Measurements from ENCODE around the gene SURF1.

SURF1 gene

DNA sequence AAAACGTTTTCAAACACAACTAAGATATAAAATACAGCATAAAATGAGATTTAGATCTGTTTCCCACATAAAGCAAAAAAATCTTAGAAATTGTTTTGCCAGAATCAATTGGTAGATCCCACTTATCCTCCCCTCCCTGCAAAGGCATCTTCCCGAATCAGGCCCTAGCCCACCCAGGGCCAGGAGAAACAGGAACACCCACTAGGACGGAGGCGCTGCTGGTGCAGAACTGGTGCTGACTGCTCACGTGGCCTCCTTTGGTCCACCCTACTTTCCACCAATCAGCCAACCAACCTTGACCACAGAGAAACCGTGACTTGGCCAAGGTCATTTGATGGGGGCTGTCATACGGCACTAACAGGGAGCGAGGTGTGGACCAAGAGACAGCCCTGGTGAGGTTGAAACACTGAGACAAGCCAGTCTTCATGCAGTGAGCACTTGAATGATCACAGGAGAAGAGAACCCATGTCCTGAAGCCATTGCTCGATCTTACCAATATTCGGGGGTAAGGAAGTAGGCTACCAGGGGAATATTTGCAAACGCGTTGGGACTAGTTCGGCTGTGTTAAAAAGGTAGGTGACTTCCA lies 5.3 kb upstream of the SURF1 start:
- TF ChIP-seq GATA1 (IDR thresholded peaks at IDR 0.05; ENCODE audit: low read depth, low read length) (no peak), POLR2A (IDR thresholded peaks at IDR 0.05; ENCODE audit: low read length) (no peak)
- DNase-seq, result no peak

DNA sequence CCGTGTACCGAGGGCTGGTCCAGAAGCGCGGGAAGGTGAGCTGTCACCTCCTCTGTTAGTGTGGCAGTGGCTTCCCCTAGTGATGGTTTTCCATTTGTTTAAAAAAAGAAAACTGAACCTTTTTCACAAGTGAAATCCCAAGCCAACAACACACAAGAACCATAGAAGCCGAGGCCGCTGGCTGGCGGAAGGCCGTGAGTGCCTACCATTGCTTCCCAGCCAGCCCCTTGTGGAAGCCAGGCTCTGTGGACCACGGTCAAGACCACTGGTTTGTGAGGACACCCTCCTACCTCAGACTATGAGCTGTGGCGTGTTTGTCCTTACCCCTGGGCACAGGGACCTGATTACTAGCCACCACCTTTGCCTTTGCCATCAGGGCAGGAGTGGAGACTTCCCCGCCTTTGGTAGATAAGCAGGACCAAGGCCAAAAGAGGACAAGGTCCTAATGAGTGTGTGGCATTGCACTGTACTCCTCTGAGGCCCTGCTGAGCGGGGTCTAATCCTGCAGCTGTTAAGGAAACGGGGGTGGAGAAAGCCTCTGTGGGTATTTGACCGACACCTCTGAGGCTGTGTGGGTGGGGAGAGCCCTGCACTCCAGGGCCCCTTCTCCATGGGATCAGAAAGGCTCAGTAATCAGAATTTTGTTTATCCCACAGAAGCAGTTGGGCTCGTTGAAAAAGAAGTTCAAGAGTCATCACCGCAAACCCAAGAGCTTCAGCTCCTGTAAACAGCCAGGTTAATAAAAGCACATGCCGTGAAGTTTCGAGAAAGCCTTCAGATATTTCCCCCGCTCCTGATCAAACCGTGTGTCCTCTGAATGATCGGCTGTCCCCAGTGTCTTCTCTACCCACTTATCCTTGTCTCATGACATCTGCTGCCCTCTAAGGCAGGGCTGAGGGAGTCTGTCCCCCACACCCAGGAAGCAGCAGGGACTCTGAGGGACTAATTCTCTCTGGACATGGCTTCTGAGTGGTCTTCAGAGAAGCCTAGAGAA lies 4.4 kb upstream of the SURF1 start:
- TF ChIP-seq GATA1 (IDR thresholded peaks at IDR 0.05; ENCODE audit: low read depth, low read length) (no peak), POLR2A (IDR thresholded peaks at IDR 0.05; ENCODE audit: low read length) (no peak)
- DNase-seq, result peak; percentile 32 to 42

DNA sequence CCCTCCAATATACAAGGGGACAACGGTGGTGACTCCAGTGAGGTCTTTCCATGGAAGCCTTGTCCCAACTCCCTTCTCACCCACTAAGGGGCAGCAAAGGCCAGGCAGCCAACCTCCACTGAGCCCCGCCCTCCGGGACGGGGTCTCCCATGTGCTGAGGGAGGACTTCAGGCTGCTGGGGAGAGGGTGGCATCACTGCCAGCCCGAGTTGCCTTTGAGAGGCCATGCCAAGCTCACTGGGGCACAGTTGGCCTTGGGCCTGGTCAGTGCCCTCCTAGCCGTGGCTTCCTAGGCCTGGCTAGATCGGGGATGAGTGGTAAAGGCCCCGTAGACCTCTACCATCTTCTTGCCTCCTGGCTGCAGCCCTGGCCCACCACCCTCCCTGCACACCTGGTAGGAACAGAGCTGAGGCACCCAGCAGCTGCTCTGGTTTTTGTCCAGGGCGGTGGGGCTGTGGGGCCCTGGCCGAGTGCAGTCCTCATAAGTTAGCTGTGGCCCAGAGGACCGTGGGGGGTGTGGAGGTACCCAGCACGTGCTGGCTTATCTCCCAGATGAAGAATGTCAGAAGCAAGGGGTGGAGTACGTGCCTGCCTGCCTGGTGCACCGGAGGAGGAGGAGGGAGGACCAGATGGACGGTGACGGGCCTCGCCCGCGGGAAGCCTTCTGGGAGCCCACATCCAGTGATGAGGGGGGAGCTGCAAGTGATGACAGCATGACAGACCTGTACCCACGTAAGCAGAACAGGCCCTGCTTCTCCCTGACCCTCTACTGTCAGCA lies 3.3 kb upstream of the SURF1 start:
- DNase-seq, result peak; percentile 65 to 82
- TF ChIP-seq GATA1 (IDR thresholded peaks at IDR 0.05; ENCODE audit: low read depth, low read length), result no peak
- TF ChIP-seq POLR2A (IDR thresholded peaks at IDR 0.05; ENCODE audit: low read length), result no peak

DNA sequence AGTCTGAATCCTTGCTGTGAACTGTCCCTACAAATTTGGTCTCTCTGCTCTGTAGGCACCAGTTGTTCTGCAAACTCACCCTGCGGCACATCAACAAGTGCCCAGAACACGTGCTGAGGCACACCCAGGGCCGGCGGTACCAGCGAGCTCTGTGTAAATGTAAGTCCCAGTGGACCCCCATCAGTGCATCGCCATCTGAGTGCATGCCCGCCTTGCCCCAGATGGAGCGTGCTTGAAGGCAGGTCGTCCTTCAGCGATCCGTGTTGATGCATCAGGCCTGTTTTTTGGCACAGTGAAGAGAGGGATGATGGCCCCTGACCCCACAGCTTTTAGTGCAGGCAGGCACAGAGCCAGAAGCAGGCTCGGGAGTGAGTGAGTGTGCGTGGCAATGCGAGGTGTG lies 1.4 kb upstream of the SURF1 start:
- TF ChIP-seq POLR2A (IDR thresholded peaks at IDR 0.05; ENCODE audit: low read length) (no peak), GATA1 (IDR thresholded peaks at IDR 0.05; ENCODE audit: low read depth, low read length) (no peak)
- DNase-seq, result no peak

DNA sequence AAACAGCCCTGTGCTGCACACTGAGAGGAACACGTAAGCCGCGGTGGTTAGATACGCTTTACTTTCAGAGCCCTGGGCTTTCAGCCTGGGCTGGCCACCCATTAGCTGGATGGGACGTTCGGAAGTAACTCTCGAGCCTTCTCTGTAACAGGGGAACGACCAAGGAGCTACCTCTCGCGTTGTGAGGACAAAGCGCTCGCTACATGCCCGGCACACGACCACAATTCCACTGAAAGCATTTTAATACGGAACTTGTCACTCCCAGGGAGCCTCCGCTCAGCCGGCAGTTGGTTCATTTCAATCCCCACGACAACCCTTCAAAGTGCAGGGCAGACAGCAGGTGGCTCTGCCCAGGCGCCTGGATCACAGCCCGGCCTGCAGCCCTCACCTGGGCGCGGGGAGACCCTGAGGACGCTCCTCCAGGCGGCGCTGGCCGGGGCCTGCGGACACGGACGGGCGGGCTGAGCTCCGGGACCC lies 368 bp downstream of the SURF1 start:
- no peak for TF ChIP-seq GATA1 (IDR thresholded peaks at IDR 0.05; ENCODE audit: low read depth, low read length)
- TF ChIP-seq POLR2A (IDR thresholded peaks at IDR 0.05; ENCODE audit: low read length), result no peak

DNA sequence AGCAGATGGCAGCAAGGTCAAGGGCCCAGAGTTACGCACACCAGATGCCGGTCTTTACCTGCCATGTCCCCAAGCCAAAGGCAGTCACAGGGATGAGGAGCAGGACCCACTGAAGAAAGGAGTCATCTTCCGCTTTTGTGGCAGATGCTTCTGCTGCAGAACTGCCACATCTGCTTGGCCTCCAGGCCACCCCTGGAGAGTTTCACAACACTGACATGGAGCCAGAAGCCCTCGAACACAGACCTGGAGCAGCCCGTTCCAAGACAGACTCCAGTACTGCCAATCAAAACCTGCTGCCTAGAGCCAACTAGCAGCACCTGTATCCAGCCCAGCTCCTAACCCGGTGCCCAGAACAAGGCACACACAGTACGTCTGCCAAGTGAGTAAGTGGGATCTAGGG lies 1.5 kb downstream of the SURF1 start:
- TF ChIP-seq POLR2A (IDR thresholded peaks at IDR 0.05; ENCODE audit: low read length) (no peak), GATA1 (IDR thresholded peaks at IDR 0.05; ENCODE audit: low read depth, low read length) (no peak)
- DNase-seq, result no peak

More for the DNA sequence above, 368 bp downstream of the SURF1 start:
- peak; percentile 49 to 63 for DNase-seq

DNA sequence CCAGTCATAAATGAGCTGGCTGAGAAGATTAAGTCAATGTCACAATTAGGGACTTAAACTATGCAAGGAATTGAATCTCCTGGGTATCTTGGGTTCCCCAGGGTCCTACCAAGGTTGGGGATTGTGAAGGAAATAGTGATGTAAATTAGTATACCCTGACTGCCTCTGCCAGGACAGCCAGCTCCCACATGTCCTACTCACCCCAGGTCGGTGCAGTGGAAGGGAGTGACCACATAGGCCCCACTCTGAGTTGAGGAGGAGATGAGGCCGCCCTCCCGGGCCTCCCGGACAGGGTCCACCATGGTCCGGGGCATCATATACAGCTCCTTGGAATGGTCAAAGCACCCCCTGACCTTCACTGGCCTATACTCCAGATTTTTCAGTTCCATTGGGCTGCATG lies 2.7 kb downstream of the SURF1 start:
- no peak for DNase-seq
- no peak for TF ChIP-seq GATA1 (IDR thresholded peaks at IDR 0.05; ENCODE audit: low read depth, low read length)
- no peak for TF ChIP-seq POLR2A (IDR thresholded peaks at IDR 0.05; ENCODE audit: low read length)

DNA sequence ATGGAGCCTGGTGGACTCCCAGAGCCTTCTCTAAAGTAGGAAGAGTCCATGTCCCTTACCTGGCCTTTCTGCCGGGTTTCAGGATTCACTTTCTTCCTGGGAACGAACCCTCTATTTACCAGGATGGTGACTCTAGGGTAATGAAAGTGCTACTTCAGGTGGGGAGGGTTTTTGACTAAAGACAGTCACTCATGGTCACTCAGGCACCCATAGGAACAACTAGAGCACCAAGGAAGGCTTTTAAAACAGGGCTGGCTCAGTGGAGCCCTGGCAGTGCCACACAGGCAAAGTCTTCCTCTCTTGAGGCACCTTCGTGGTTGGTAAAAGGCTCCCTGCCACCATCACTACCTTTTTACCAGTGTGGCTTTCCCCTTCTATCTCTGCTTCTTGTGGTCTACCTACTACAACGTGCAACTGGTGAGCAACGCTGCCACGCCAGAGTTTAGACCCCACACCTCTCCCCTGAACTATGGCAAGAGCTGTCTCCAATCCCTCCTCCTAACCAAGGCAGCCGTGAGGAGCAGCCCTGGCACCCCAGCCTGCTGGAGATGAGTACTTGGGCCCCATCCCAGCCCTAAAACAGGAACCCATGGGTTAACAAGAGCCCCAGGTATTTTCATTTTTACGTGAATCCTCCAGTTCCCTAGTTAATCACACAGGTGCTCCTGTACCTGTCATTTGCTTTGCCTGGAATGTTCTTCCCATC lies 3.5 kb downstream of the SURF1 start:
- TF ChIP-seq GATA1 (IDR thresholded peaks at IDR 0.05; ENCODE audit: low read depth, low read length) (no peak), POLR2A (IDR thresholded peaks at IDR 0.05; ENCODE audit: low read length) (no peak)
- DNase-seq, result no peak

DNA sequence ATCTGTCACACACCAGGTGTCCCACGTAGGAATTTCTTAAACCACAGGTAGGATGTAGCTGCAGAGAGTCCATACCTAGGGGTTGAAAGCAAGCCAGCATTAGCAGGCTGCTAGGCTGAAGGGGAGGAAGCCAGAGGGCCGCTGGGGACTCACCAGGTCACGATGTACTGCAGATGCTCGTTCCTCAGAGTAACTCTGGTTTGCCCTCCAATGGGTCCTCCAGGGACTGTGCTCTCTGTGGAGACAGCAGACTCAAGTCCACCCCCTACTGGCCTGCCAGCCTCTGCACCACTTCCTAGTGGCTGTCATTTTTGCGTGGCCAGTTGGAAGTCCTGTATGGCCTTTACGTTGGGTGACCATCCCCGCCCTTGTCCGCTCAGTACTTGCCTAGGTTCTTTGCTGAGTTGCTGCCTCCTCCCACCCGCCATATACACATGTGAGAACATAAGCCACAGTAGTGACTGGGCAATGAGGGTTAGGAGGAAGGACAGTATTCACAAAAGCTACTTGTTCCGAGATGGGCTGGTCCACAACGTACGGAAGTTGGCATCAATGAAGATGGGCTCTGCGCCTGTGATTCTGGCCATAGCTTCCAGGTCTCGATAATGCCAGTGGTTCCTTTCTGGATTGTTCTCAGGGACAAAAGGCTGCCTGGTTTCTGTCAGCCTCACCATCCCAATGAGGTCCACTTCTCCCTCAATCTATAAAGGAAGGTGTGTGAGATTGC lies 4.2 kb downstream of the SURF1 start:
- TF ChIP-seq POLR2A (IDR thresholded peaks at IDR 0.05; ENCODE audit: low read length) (peak; percentile 36), GATA1 (IDR thresholded peaks at IDR 0.05; ENCODE audit: low read depth, low read length) (no peak)
- DNase-seq, result peak; percentile 61 to 80

DNA sequence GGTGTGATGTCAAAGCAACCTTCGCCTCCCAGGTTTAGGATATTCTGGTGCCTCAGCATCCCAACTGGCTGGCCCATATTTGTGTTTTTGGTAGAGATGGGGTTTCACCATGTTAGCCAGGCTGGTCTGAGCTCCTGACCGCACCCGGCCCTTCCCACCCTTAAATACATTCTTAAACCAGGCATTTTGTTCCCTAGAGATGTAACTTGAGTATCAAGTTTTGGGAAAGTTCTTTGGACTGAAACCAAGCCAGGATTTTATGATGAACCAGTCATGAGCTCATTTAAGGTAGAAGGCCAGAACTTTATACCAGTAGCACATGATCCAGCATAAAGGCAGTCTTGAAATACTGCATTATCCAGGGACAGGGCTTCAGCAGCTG lies 4.8 kb downstream of the SURF1 start:
- TF ChIP-seq GATA1 (IDR thresholded peaks at IDR 0.05; ENCODE audit: low read depth, low read length) (no peak), POLR2A (IDR thresholded peaks at IDR 0.05; ENCODE audit: low read length) (no peak)
- DNase-seq, result no peak

DNA sequence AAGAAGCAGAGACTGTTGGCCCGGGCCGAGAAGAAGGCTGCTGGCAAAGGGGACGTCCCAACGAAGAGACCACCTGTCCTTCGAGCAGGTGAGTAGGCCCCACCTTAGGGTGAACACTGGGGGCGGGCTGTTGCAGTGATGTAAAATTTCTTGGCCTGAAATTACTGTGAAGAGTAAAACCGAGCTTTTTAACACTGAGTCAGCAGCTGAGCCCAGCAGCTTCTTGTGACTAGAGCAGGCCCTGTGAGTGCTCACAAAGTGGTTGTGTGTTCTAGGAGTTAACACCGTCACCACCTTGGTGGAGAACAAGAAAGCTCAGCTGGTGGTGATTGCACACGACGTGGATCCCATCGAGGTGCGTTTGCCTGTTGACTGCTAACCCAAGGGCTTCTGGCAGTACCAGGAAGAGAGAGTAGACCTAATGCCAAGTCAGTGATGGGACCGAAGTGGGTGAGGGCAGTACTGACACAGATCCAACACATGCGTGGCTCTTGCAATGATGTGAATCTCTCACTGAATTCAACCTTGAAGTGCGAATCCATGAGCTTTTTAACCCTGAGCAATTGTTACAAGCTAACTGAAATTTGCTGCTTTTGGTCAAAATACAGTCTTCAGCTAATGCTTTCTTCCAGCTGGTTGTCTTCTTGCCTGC lies 6.2 kb downstream of the SURF1 start:
- TF ChIP-seq GATA1 (IDR thresholded peaks at IDR 0.05; ENCODE audit: low read depth, low read length), result no peak
- no peak for TF ChIP-seq POLR2A (IDR thresholded peaks at IDR 0.05; ENCODE audit: low read length)
- no peak for DNase-seq
